Neural cell (in vitro differentiated cells): ENCODE results near the gene TMEM252. TPM values are rescaled to one million over a fixed set of nuclear protein-coding genes. Genes with fewer than 3 reads are reported as not detected.

Experiments used
- H2AFZ ChIP-seq: fragments of 200-600, 300-800 bp; sonication (generic), shearing (Covaris generic); 2 replicates; pipeline ENCODE4 v1.6.0; 2014; ENCODE audit warnings: low read depth, mild to moderate bottlenecking, antibody characterized with exemption, low read length, moderate library complexity
- H3F3A ChIP-seq: fragments of 200-600 bp; shearing (Covaris generic); 2 replicates; pipeline ENCODE4 v1.6.1; 2016; ENCODE audit warnings: mild to moderate bottlenecking, moderate library complexity, mixed read lengths, antibody characterized with exemption, low read length; ENCODE audit not compliant: insufficient read depth, poor library complexity, severe bottlenecking
- H3K27ac ChIP-seq: fragments of 200-600, 300-800 bp; sonication (generic), shearing (Covaris generic); 2 replicates; pipeline ENCODE4 v1.5.1; 2014; ENCODE audit warnings: mild to moderate bottlenecking, low read length, moderate library complexity
- H3K27me3 ChIP-seq: fragments of 300-800, 200-600 bp; sonication (generic), shearing (Covaris generic); 2 replicates; pipeline ENCODE4 v1.6.0; 2014; ENCODE audit warnings: mild to moderate bottlenecking, low read depth, low read length, moderate library complexity; ENCODE audit not compliant: insufficient read depth
- H3K36me3 ChIP-seq: fragments of 300-800, 200-600 bp; sonication (generic), shearing (Covaris generic); 2 replicates; pipeline ENCODE4 v1.5.1; 2014; ENCODE audit warnings: mild to moderate bottlenecking, antibody characterized with exemption, low read length, moderate library complexity; ENCODE audit not compliant: insufficient read depth
- H3K4me2 ChIP-seq: fragments of 300-800, 200-600 bp; sonication (generic), shearing (Covaris generic); 2 replicates; pipeline ENCODE4 v1.6.0; 2014; ENCODE audit warnings: mild to moderate bottlenecking, low read length
- H3K4me3 ChIP-seq: fragments of 300-800, 200-600 bp; sonication (generic), shearing (Covaris generic); 2 replicates; pipeline ENCODE4 v1.5.1; 2014; ENCODE audit warnings: mild to moderate bottlenecking, low read length, moderate library complexity
- H3K79me2 ChIP-seq: fragments of 200-600 bp; shearing (Covaris generic); replicated peaks from 2 replicates; pipeline ENCODE4 v1.6.0; 2014; ENCODE audit warnings: mild to moderate bottlenecking, low read length, moderate library complexity; ENCODE audit not compliant: insufficient read depth
- H3K9ac ChIP-seq: fragments of 300-800, 200-600 bp; sonication (generic), shearing (Covaris generic); 2 replicates; pipeline ENCODE4 v1.6.1; 2016; ENCODE audit warnings: mild to moderate bottlenecking, low read length, mixed read lengths
- H3K9me2 ChIP-seq: fragments of 200-600 bp; shearing (Covaris generic); 2 replicates; pipeline ENCODE4 v1.6.1; 2016; ENCODE audit warnings: mild to moderate bottlenecking, low read length, mixed read lengths; ENCODE audit not compliant: insufficient read depth
- H3K9me3 ChIP-seq: fragments of 200-600, 300-800 bp; sonication (generic), shearing (Covaris generic); 2 replicates; pipeline ENCODE4 v1.6.1; 2016; ENCODE audit warnings: mild to moderate bottlenecking, mixed run types, low read length, moderate library complexity, mixed read lengths
- H4K20me1 ChIP-seq: fragments of 200-600 bp; shearing (Covaris generic); 2 replicates; pipeline ENCODE4 v1.6.1; 2016; ENCODE audit warnings: mild to moderate bottlenecking, mixed run types; ENCODE audit not compliant: insufficient read depth
- CTCF ChIP-seq: fragments of 450-650 bp; IDR thresholded peaks from 2 replicates; pipeline ENCODE4 v1.5.1; 2014; ENCODE audit warnings: antibody characterized with exemption, mild to moderate bottlenecking, moderate library complexity; ENCODE audit not compliant: poor library complexity, severe bottlenecking
- EP300 ChIP-seq: fragments of 450-650 bp; conservative IDR thresholded peaks from 2 replicates; pipeline ENCODE4 v1.6.1; 2014; ENCODE audit warnings: antibody characterized with exemption, mild to moderate bottlenecking, moderate library complexity; ENCODE audit not compliant: poor library complexity, severe bottlenecking
- EZH2 ChIP-seq: fragments of 200-600, 300-800 bp; shearing (Covaris generic), sonication (generic); IDR thresholded peaks from 2 replicates; pipeline ENCODE4 v1.6.1; 2014; ENCODE audit warnings: antibody characterized with exemption, low read length, borderline replicate concordance, mild to moderate bottlenecking; ENCODE audit not compliant: insufficient read depth, poor library complexity, severe bottlenecking
- MXI1 ChIP-seq: fragments of 450-650 bp; conservative IDR thresholded peaks from 2 replicates; pipeline ENCODE4 v1.6.1; 2014; ENCODE audit warnings: antibody characterized with exemption, mild to moderate bottlenecking; ENCODE audit not compliant: poor library complexity, severe bottlenecking
- POLR2AphosphoS5 ChIP-seq: IDR thresholded peaks from 2 replicates; pipeline ENCODE4 v1.6.1; 2012
- RAD21 ChIP-seq: fragments of 450-650 bp; conservative IDR thresholded peaks from 2 replicates; pipeline ENCODE4 v1.6.1; 2014; ENCODE audit warnings: antibody characterized with exemption, mild to moderate bottlenecking, moderate library complexity
- REST ChIP-seq: IDR thresholded peaks from 2 replicates; pipeline ENCODE4 v1.6.1; 2012; ENCODE audit warnings: borderline replicate concordance
- SMC3 ChIP-seq: fragments of 450-650 bp; conservative IDR thresholded peaks from 2 replicates; pipeline ENCODE4 v1.6.1; 2014; ENCODE audit warnings: antibody characterized with exemption, mild to moderate bottlenecking, moderate library complexity; ENCODE audit not compliant: poor library complexity
- TAF1 ChIP-seq: IDR thresholded peaks from 2 replicates; pipeline ENCODE4 v1.6.1; 2012; ENCODE audit warnings: low read depth
- polyA plus RNA-seq: library from polyadenylated mRNA; depleted of rRNA; stranded (reverse); fragments of >200 nt; gene quantifications from 2 replicates; pipeline ENCODE4 v1.2.3, GENCODE V29; 2014

The TMEM252 gene
- polyA plus RNA-seq, 1 donor from 2014 or later: not detected

- H3K79me2 ChIP-seq: no peaks in the 10 kb centered on the region
- no peak overlapping the region for H2AFZ ChIP-seq
- H3K9me2 ChIP-seq: no peaks in the 10 kb centered on the region
- no peak overlapping the region for H3K4me3 ChIP-seq
- no peaks in the 10 kb centered on the region for H3K36me3 ChIP-seq
- TF ChIP-seq RAD21 (no peak), EZH2 (no peak), POLR2AphosphoS5 (no peak), CTCF (no peak), MXI1 (no peak)
- H3K9me3 ChIP-seq: no peaks in the 10 kb centered on the region
- no peaks in the 10 kb centered on the region for H3K27me3 ChIP-seq
- no peak overlapping the region for H3K9ac ChIP-seq
- no peak overlapping the region for H3K4me2 ChIP-seq
- no peak overlapping the region for H3K27ac ChIP-seq
- H3F3A ChIP-seq: no peaks in the 10 kb centered on the region
- H4K20me1 ChIP-seq: no peaks in the 10 kb centered on the region
Observed at GRCh38 chr9:68530618-68531017, 10.1 kb downstream of the TMEM252 start.

- TF ChIP-seq CTCF (no peak), SMC3 (no peak), POLR2AphosphoS5 (no peak), TAF1 (no peak), MXI1 (no peak), REST (no peak), EP300 (no peak), EZH2 (no peak), RAD21 (no peak)
- H3K9ac ChIP-seq: no peak overlapping the region
- H3K9me3 ChIP-seq: no peaks in the 10 kb centered on the region
- H3K27ac ChIP-seq: no peak overlapping the region
- no peaks in the 10 kb centered on the region for H3K36me3 ChIP-seq
- no peaks in the 10 kb centered on the region for H3K27me3 ChIP-seq
- H3F3A ChIP-seq: no peaks in the 10 kb centered on the region
- H3K9me2 ChIP-seq: no peaks in the 10 kb centered on the region
- no peak overlapping the region for H2AFZ ChIP-seq
- no peak overlapping the region for H3K4me2 ChIP-seq
- H3K4me3 ChIP-seq: no peak overlapping the region
- H3K79me2 ChIP-seq: no peaks in the 10 kb centered on the region
- no peaks in the 10 kb centered on the region for H4K20me1 ChIP-seq
Observed at GRCh38 chr9:68523367-68523936, 17.2 kb downstream of the TMEM252 start.
